Activated T-cell treated with anti-CD3 and anti-CD28 coated beads, Interleukin-2, amount 50 U/mL, for 24 hours (primary cell): ENCODE results near the gene SRF.

ENCODE experiments used
- DNase-seq: peaks from one replicate; pipeline ENCODE4 v3.0.0-alpha.2; 2020
- H3K27ac Mint-ChIP-seq: 2 replicates; pipeline ENCODE4 v1.8.0; 2020; ENCODE audit warnings: mild to moderate bottlenecking, mixed read lengths
- H3K27me3 Mint-ChIP-seq: 2 replicates; pipeline ENCODE4 v1.8.0; 2020; ENCODE audit warnings: mixed read lengths
- H3K36me3 Mint-ChIP-seq: 2 replicates; pipeline ENCODE4 v1.8.0; 2020; ENCODE audit warnings: low read depth, mixed read lengths
- H3K4me1 Mint-ChIP-seq: 2 replicates; pipeline ENCODE4 v1.8.0; 2020; ENCODE audit warnings: low read depth, mixed read lengths
- H3K4me3 Mint-ChIP-seq: 2 replicates; pipeline ENCODE4 v1.8.0; 2020; ENCODE audit warnings: mild to moderate bottlenecking, moderate library complexity, mixed read lengths
- H3K9me3 Mint-ChIP-seq: 2 replicates; pipeline ENCODE4 v1.8.0; 2020; ENCODE audit warnings: mixed read lengths

The SRF gene

DNA sequence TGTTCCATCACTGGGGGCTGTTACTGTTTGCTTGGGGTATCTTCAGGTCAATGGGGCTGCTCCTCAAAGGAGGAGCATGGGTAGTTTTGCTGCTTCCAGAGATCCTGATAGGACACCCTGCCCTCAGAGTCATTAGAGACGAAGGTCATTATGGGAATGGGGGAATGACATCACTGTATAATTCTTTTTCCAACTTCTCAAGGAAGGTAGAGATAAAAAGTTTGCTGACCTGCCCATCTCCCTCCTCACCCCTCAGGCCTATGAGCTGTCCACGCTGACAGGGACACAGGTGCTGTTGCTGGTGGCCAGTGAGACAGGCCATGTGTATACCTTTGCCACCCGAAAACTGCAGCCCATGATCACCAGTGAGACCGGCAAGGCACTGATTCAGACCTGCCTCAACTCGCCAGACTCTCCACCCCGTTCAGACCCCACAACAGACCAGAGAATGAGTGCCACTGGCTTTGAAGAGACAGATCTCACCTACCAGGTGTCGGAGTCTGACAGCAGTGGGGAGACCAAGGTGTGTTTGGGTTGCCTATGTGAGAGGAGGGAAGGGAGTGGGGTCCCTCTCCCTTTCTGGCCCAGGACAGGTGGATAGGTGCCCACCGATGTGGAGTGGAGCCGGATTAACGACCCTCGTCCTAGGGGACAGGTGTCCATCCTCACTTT lies 2.7 kb downstream of the SRF start:
- H3K9me3 Mint-ChIP-seq, result no peaks in the 10 kb centered on the region
- peak overlapping the region; percentile 88 for H3K27ac Mint-ChIP-seq
- peaks cover 63% of the 10 kb centered on the region for H3K36me3 Mint-ChIP-seq
- DNase-seq, result no peak
- H3K4me3 Mint-ChIP-seq, result peak overlapping the region; percentile 90
- peaks cover 50% of the 10 kb centered on the region for H3K4me1 Mint-ChIP-seq
- H3K27me3 Mint-ChIP-seq, result no peaks in the 10 kb centered on the region

DNA sequence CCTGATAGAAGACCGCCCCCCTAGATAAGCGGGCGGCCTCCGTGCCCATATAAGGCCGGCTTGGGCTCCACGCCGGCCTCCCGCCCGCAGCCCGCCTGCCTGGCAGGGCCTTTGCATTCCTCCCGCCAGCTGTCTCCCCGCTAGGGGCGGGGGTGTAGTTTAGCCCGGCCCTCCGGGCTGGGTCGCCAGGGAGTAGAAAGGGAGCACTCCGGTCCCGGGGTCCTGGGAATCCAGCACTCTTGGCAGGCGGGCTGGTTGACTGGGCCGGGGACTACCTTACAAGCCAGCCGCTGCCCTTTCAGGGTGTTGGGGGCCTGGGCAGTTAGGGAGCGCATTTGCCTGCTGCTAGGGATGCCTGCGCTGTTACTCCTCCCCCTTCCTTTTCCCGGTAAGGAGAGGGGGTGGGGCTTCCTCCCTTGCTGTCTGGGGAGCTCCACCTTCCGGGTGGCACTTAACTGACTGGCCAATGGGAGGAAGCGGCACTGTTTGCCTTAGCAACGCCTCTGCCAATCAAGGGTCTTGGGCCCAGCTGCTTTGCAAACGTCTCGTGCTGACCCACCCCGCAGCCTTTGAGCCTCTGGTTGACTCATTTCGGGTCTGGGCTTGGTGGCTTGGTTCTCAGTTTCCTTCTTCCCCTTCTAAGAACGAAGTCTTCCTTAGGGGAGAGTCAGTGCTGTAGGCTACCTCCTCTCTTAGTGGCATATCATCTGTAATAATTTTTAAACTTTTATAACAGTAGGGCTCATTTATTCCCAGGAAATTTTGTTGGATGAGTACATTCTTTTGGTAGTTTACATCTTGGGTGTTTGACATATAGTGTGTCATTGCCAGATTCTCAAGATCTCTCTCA lies 3.4 kb downstream of the SRF start:
- Mint-ChIP-seq H3K9me3 (no peaks in the 10 kb centered on the region), H3K4me3 (peak overlapping the region; percentile 90), H3K27me3 (no peaks in the 10 kb centered on the region), H3K36me3 (peaks cover 70% of the 10 kb centered on the region), H3K27ac (peak overlapping the region; percentile 88), H3K4me1 (peaks cover 50% of the 10 kb centered on the region)
- peak; percentile 90 for DNase-seq

DNA sequence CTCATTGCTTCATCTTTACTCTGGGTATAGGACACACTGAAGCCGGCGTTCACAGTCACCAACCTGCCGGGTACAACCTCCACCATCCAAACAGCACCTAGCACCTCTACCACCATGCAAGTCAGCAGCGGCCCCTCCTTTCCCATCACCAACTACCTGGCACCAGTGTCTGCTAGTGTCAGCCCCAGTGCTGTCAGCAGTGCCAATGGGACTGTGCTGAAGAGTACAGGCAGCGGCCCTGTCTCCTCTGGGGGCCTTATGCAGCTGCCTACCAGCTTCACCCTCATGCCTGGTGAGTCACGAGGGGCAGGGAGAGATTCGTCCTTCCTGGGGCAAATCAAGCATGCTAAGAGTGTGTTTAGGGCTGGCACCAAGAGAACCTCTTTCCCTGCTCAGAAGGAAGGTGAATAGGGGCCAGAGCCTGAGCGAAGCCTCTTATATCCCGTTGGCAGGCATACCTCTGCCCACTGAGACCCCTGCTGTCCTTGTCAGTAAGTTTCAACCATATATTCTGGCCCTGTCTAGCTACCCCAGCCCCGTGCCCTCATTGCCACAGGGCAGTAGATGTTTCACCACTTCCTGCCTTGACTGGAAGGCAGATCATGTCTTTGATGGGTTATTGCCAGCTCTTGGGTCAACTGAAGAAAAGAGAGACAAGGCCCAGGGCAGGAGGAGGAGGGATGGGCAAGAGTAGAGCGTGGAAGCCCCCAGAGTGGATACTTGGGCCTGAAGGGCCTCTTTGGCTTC lies 4.8 kb downstream of the SRF start:
- Mint-ChIP-seq H3K27ac (peak overlapping the region; percentile 88), H3K4me1 (peaks cover 40% of the 10 kb centered on the region), H3K27me3 (no peaks in the 10 kb centered on the region), H3K36me3 (peaks cover 75% of the 10 kb centered on the region), H3K9me3 (no peaks in the 10 kb centered on the region), H3K4me3 (no peak overlapping the region)
- no peak for DNase-seq

DNA sequence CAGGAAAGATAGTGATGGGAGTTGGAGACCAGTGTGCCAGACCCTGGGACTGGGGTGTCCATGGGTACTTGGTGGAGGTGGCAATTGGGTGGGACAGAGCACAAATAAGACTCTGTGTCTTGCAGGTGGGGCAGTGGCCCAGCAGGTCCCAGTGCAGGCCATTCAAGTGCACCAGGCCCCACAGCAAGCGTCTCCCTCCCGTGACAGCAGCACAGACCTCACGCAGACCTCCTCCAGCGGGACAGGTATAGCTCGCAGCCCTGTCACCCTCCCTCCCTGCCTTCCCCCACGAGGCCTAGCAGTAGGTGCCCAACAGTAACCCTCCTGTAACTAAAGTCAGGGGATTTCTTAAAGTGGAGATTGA lies 5.3 kb downstream of the SRF start:
- H3K27me3 Mint-ChIP-seq, result no peaks in the 10 kb centered on the region
- peaks cover 81% of the 10 kb centered on the region for H3K36me3 Mint-ChIP-seq
- peak overlapping the region; percentile 88 for H3K27ac Mint-ChIP-seq

DNA sequence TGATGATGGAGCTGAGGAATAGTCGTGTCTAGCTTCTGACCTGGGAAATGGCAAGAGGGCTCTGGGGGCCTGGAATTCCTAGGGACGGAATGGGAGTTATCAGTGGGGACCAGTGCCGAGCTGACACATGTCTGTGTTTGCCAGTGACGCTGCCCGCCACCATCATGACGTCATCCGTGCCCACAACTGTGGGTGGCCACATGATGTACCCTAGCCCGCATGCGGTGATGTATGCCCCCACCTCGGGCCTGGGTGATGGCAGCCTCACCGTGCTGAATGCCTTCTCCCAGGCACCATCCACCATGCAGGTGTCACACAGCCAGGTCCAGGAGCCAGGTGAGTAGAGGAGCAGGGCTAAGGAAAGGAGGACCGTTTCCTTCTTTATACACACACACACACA lies 7.1 kb downstream of the SRF start:
- Mint-ChIP-seq H3K27ac (peak overlapping the region; percentile 29), H3K27me3 (no peaks in the 10 kb centered on the region), H3K36me3 (peaks cover 77% of the 10 kb centered on the region), H3K9me3 (no peaks in the 10 kb centered on the region), H3K4me3 (no peak overlapping the region), H3K4me1 (peaks cover 49% of the 10 kb centered on the region)
- DNase-seq, result no peak

More for the DNA sequence above, 5.3 kb downstream of the SRF start:
- Mint-ChIP-seq H3K9me3 (no peaks in the 10 kb centered on the region), H3K4me3 (no peak overlapping the region), H3K4me1 (peaks cover 44% of the 10 kb centered on the region)
- no peak for DNase-seq

DNA sequence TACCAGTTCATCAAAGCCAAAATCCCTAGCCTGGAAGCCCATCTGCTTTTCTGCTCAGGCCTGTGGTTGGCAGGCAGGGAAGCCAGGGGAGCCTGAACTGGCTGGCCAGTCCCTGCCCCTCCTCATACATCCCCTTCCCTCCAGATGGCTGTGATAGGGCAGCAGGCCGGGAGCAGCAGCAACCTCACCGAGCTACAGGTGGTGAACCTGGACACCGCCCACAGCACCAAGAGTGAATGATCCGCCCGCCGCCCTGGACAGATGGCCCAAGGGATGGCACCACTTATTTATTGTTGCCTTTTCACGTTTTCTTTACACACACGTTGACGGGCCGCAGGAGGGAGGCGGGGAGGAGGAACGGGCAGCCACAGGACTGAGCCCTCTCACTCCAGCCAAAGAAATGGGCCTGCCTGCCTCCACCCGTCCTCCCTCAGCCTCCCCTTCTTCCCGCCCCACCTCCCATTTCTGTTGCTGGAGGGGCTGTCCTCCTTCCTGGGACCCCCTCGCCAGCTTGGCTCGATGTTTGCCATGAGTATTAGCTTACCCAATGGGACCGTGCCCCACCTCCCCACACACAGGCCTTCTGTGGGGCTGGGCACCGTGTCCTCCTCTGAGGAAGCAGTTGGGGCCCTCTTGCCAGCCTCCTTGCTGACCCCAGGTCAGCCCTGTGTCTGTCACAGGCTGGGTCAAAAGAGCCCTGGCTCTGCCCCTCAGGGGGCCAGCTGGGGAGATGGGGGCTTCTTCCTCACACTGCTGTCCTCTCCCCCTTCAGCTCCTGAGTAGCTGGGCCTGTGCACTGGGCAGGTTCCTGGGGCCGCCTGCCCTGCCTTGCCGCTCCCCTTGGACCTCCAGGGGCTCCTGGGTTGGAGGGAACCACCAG lies 8.1 kb downstream of the SRF start:
- no peaks in the 10 kb centered on the region for H3K9me3 Mint-ChIP-seq
- peaks cover 49% of the 10 kb centered on the region for H3K4me1 Mint-ChIP-seq
- peaks cover 71% of the 10 kb centered on the region for H3K36me3 Mint-ChIP-seq
- H3K27ac Mint-ChIP-seq, result peak overlapping the region; percentile 66
- no peaks in the 10 kb centered on the region for H3K27me3 Mint-ChIP-seq
- H3K4me3 Mint-ChIP-seq, result no peak overlapping the region
- no peak for DNase-seq

DNA sequence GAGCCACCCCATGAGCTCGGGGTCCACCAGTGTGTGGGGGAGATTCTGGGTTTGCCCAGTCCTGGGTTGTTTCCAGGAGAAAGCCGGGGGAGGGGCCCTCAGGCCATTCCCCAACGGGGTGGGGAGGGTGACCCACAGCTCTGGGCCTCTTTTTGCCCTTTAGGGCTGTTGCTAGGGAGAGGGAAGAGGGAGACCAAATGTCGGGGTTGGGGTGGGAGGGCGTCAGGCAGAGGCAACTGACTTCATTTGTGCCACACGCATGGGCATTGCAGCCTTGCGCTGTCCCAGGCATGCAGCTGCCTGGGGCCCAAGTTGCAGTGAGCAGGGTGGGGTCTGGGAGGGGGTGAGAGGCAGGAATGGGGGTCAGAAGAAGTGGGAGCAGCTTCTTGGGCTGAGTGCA lies 9.0 kb downstream of the SRF start:
- DNase-seq, result no peak
- Mint-ChIP-seq H3K9me3 (no peaks in the 10 kb centered on the region), H3K4me3 (no peak overlapping the region), H3K4me1 (peaks cover 53% of the 10 kb centered on the region), H3K27me3 (no peaks in the 10 kb centered on the region), H3K27ac (no peak overlapping the region), H3K36me3 (peaks cover 73% of the 10 kb centered on the region)

DNA sequence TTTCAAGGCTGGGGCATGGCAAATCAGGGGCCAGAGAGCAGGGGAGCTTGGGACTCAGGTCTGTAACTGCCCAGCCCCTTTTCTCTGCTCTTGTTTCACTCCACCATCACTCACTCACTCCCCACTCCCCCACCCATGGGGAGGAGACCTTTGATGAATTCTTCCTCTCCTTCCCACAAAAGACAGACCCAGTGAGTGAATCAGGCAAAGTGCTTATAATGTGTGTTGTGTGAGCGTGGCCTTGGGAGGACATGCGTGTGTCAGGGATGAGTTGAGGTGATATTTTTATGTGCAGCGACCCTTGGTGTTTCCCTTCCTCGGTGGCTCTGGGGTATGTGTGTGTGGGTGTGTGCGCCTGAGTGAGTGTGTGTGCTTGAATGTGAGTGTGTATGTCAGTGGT lies 9.9 kb downstream of the SRF start:
- peaks cover 73% of the 10 kb centered on the region for H3K36me3 Mint-ChIP-seq
- no peak for DNase-seq
- H3K9me3 Mint-ChIP-seq, result no peaks in the 10 kb centered on the region
- H3K4me3 Mint-ChIP-seq, result peak overlapping the region; percentile 93
- H3K27me3 Mint-ChIP-seq, result no peaks in the 10 kb centered on the region
- H3K4me1 Mint-ChIP-seq, result peaks cover 51% of the 10 kb centered on the region
- peak overlapping the region; percentile 94 for H3K27ac Mint-ChIP-seq

DNA sequence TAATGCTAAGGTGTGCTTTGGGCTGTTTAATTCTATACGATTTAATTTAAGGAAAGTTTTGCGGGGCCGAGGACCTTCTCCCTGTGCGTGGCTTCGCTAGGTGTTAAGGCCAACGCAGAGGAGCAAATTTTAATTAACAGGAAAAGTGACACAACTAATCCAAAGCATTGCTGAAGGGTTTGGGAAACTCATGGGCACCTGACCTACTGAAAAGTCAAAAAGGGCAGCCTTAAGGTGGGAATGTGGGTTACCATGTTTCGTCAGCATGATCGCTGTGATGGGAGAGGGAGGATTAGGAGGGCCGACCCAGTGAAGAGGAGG lies 10.5 kb downstream of the SRF start:
- peak overlapping the region; percentile 93 for H3K4me3 Mint-ChIP-seq
- DNase-seq, result no peak
- H3K4me1 Mint-ChIP-seq, result peaks cover 54% of the 10 kb centered on the region
- H3K36me3 Mint-ChIP-seq, result peaks cover 73% of the 10 kb centered on the region
- H3K27me3 Mint-ChIP-seq, result no peaks in the 10 kb centered on the region
- H3K27ac Mint-ChIP-seq, result peak overlapping the region; percentile 94
- H3K9me3 Mint-ChIP-seq, result no peaks in the 10 kb centered on the region

DNA sequence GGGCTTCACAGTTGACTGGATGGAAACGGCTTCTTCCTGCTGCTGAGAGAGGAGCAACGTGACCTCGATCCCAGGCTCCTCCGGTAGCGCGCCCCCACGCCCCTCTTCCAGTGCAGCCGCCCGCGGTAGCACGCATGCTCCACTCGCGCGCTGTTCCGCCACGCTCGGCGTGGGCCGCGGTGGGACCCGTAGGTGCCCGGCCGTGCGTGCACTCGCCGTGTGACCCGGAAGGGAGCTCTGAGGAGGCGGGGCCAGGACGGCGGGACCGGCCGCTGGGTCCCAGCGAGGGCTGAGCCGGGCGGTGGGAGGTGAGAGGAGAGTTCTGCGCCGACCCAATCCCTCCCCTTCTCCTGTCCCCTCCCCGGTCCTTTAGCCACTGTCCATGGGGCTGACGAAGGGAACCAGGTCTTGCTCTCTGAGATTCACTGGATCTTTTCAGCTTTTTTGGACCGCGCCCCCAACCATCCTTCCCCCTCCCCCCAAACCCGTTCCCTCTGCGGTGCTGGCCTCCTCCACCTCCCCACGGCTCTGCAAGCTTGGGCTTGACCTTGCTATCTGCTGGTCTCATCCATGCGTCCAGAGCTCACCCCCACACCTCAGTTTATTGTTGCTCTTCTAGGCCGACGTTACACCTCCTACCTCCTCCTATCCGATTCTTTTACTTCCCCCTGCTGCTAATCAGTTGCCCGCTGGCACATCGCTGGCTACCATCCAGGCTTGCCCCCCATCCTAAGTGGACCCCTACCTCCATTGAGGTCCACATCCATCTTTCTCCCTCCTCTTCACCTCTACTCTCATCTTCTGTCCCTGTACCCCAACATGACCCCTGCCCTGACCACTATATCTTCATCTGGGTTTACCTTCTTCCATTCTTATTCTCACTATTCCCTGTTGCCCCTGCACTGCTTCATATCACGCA lies 11.1 kb downstream of the SRF start, which contains the start of gene CUL9:
CUL9 (plus strand) TSS at position 255 of the 919 bp plus-strand sequence. CDS start 2,115 bp downstream, outside the sequence.
- H3K9me3 Mint-ChIP-seq, result no peaks in the 10 kb centered on the region

DNA sequence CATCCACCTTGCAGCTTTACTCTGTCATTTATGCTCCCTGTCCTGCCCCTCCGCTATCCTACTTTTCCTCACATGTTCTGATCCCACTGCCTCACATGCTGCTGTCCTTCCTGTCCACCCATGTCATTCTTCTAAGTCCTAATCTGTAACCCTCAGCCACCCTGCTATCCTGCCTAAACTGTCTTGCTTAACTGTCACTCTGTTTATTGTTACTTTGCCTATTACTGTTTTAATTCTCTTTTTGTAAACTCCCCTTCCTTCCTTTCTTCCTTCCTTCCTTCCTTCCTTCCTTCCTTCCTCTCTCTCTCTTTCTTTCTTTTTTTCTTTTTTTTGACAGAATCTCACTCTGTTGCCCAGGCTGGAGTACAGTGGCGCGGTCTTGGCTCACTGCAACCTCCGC lies 12.4 kb downstream of the SRF start:
- Mint-ChIP-seq H3K27ac (peak overlapping the region; percentile 94), H3K27me3 (no peaks in the 10 kb centered on the region)

More for the DNA sequence above, 11.1 kb downstream of the SRF start, which contains the start of gene CUL9:
- H3K27ac Mint-ChIP-seq, result peak within 1 kb of the TSS; percentile 94
- H3K4me3 Mint-ChIP-seq, result peak within 1 kb of the TSS; percentile 93
- peaks cover 74% of the 10 kb centered on the region for H3K36me3 Mint-ChIP-seq
- DNase-seq, result peak; percentile 88
- peaks cover 54% of the 10 kb centered on the region for H3K4me1 Mint-ChIP-seq
- no peaks in the 10 kb centered on the region for H3K27me3 Mint-ChIP-seq

DNA sequence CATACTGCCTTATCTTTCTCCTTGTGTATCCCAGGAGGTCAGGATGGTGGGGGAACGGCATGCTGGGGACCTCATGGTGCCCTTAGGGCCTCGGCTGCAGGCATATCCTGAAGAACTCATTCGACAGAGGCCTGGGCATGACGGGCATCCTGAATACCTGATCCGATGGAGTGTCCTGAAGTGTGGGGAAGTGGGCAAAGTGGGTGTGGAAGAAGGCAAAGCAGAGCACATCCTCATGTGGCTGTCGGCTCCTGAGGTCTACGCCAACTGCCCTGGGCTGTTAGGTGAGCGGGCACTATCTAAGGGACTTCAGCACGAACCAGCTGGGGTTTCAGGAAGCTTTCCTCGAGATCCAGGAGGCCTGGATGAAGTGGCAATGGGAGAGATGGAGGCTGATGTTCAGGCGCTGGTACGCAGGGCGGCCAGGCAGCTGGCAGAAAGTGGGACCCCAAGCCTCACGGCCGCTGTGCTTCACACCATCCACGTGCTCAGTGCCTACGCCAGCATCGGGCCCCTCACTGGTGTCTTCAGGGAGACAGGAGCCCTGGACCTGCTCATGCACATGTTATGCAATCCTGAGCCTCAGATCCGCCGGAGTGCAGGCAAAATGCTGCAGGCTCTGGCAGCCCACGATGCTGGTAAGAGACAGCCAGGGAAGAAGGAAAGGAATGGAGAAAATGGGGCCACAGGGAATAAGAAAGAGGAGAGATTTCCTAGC lies 13.4 kb downstream of the SRF start:
- Mint-ChIP-seq H3K27me3 (no peaks in the 10 kb centered on the region), H3K4me3 (peak overlapping the region; percentile 16)

More for the DNA sequence above, 12.4 kb downstream of the SRF start:
- Mint-ChIP-seq H3K4me3 (peak overlapping the region; percentile 93), H3K36me3 (peaks cover 74% of the 10 kb centered on the region), H3K4me1 (peaks cover 54% of the 10 kb centered on the region), H3K9me3 (no peaks in the 10 kb centered on the region)
- DNase-seq, result no peak

More for the DNA sequence above, 13.4 kb downstream of the SRF start:
- Mint-ChIP-seq H3K4me1 (peaks cover 57% of the 10 kb centered on the region), H3K27ac (peak overlapping the region; percentile 71), H3K36me3 (peaks cover 71% of the 10 kb centered on the region), H3K9me3 (no peaks in the 10 kb centered on the region)
- no peak for DNase-seq
